DOHH2 (cell line): ENCODE measurements around the gene CD164.

Source experiments
- EZH2phosphoT487 ChIP-seq: fragments of 200-600 bp; sonication (generic); IDR thresholded peaks from 2 replicates; pipeline ENCODE4 v1.6.1; 2017; ENCODE audit warnings: borderline replicate concordance, mild to moderate bottlenecking, antibody characterized with exemption, low read length, moderate library complexity, mixed read lengths
- TF ChIP-seq, protein P1 (sequence below): fragments of 200-600 bp; sonication (generic); IDR thresholded peaks from one replicate; pipeline ENCODE4 v1.5.1; 2014; ENCODE audit warnings: antibody characterized with exemption, mild to moderate bottlenecking, low read depth, low read length; ENCODE audit not compliant: poor library complexity, severe bottlenecking

DNA sequence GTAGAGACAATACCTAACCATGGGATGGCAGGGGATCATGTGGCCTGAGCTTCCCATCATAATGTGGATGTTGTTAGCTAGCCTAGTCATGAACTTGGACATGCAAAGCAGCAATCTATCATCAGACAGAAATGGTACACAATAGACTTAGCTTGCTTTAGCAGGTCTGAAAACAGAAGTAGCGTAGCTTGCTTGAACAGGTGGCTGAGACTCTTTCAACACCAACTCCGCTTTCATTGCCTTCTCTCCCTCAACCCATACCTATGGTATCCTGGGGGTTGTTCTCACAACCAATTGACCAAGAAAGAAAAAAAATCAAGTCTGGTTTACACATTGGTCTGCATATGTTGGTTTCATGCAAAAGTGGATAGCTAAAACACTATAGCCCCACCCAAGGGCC, 23.0 kb downstream of the CD164 start:
- TF ChIP-seq, protein P1, sequence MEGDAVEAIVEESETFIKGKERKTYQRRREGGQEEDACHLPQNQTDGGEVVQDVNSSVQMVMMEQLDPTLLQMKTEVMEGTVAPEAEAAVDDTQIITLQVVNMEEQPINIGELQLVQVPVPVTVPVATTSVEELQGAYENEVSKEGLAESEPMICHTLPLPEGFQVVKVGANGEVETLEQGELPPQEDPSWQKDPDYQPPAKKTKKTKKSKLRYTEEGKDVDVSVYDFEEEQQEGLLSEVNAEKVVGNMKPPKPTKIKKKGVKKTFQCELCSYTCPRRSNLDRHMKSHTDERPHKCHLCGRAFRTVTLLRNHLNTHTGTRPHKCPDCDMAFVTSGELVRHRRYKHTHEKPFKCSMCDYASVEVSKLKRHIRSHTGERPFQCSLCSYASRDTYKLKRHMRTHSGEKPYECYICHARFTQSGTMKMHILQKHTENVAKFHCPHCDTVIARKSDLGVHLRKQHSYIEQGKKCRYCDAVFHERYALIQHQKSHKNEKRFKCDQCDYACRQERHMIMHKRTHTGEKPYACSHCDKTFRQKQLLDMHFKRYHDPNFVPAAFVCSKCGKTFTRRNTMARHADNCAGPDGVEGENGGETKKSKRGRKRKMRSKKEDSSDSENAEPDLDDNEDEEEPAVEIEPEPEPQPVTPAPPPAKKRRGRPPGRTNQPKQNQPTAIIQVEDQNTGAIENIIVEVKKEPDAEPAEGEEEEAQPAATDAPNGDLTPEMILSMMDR = no peak
- TF ChIP-seq EZH2phosphoT487 = no peak
